HG02852 (cell line): ENCODE results near the gene FGFBP1.
"Not testable (repeated sequence)": the region's sequence is repeated elsewhere in the genome, so short reads cannot be mapped to it uniquely, and the experiment has no call there.

Experiments used
- ATAC-seq: cut with Tn5 transposase; IDR thresholded peaks from one replicate; pipeline ENCODE4 v1.9.1; 2021; ENCODE audit warnings: mild to moderate bottlenecking, moderate library complexity; ENCODE audit not compliant: unreplicated experiment

The FGFBP1 gene

DNA sequence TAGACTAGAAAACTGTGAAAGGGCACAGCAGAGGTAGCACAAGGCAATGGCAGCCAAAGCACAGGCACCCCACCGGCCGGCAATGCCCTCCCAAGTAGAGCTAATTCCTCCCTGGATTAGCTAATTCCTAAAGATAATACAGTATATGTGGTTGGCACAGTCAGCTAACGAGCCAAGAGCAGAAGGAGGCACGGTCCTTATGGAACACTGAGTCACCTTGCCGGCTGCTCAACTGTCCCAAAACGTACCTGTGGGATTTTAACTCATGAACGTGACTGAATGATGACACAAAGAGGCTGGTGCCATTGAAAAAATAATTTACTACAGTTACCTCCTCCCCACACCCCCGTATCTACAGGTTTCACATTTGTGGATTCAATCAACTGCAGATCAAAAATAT, 9.1 kb upstream of the FGFBP1 start:
- ATAC-seq, result no peak

DNA sequence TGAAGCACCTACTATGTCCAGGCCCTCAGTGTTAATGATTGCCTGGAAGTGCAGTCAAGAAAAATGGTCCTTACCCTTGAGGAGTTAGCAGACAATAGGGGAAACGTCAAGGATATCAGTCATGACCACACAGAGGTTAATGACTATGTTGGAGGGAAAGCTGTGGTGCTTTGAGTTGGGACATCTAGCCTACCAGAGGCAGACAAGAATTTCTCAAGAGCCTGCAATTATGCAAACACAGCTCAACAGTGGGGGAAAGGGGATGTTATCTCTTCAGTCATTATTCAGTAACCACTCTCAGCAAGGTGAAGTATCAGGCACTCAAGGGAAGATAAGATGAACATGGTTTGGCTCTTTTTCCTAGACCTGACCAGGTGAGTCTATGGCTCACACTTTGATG, 7.0 kb upstream of the FGFBP1 start:
- no peak for ATAC-seq

DNA sequence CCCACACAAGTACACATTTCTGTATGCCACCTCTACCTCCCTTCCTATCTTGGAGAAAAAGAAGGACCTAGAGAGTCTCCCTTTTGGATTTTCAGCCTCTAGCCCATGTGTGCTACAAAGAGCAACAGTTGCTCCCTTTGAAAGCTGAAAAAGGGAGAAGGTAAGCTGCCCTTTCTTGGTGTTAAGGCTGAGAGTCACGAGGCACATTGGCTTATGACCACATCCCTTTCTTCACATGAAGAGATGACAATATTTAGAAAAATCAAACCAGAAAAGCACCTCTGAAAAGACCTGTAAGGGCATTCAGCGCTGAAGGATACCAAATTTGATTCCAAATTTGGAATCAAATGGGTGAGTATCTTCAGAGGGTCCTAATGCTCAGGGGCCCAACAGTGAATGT, 6.4 kb upstream of the FGFBP1 start:
- no peak for ATAC-seq

DNA sequence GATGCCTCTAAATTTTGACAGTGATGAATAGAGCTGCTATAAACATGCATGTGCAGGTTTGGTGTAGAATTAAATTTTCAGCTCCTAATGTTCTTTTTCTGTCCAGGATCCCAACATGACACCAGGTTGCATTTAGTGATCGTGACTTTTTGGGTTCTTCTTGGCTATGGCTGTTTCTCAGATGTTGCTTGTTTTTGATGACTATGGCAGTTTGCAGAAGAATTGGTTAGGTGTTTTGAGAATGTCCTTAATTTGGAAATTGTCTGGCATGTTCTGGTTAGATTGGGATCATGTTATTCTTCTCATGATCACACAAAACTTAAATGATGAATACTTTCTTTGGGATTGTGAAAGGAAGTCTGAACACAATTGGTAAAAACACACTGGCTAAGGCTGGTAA, 3.7 kb upstream of the FGFBP1 start:
- ATAC-seq, result no peak

DNA sequence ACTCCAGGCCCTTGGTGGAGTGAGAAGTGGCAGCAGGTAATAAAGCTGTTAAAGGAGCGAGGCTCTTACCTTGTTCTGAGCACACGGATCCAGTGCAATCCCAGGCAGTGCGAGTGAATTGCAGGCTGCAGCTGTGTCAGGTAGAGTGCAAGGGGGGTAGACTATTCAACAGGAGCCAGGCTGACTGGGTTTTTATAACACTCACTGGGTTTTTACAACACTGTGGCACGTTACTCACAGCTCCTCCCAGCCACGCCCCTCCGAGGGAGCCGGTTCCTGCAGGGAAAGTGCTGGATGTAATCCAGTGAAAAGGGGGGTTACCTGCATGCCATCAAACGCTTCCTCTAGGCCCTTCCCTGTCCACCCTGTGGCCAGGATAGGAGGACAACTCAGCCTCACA, 358 bp downstream of the FGFBP1 start:
- ATAC-seq, result no peak

DNA sequence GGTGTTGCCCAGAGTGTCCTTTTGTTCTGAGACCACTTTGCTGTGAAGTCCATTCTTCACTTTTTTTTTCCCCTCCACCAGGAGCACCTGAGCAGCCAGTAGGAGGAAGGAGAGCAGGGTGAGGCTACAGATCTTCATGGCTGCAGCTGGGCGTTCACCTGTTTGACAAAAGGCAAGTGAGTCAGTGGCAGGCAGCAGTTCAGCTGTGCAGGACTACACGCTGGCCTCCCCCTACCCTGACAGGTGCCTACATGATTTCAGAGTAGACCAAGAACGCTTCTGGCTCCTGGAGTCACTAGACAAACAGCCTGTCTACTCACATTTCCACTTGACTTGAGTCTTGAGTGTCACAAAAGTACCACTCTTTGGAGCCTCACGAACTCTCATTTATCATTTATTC, 2.0 kb downstream of the FGFBP1 start:
- no peak for ATAC-seq

DNA sequence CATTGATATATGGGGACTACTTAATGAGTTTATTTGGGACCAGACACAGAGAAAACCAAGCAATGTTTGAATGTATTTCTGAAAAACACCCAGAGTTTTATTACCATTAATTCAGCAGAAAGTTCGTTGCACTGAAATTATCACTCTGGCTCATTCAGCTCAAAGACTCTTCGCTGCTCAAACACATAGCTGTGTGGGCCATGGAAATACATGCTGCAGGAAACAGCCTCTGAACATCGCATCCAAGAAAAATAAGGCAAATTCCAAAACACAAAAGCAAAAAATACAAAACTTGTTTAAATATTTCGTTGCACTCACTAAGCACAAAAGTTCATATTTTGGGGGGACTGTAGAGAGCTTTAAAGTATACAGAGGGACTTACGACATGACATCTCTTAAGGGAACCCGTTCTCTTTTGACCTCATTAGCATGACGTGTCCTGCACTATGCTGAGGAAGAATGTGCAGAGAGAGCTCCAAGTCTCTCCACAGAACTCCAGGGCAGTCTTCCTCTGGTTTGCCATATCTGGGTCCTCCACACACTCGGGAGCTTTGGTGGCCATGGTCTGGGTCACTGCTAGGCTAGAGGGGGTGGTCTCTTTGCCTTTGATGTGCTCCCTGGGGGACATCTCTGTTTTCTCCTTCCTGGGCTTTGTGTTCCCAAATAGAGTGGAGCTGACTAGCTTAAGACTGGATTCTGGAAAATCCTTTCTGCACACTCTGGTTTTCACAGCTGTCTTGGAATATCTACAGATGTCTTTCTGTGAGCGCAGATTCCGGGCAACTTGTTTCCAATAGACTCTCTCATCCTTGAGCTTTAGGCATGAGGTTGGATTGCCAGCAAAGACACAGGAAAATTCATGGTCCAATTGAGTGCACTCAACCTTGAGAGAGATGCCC, 2.8 kb downstream of the FGFBP1 start:
- no peak for ATAC-seq

DNA sequence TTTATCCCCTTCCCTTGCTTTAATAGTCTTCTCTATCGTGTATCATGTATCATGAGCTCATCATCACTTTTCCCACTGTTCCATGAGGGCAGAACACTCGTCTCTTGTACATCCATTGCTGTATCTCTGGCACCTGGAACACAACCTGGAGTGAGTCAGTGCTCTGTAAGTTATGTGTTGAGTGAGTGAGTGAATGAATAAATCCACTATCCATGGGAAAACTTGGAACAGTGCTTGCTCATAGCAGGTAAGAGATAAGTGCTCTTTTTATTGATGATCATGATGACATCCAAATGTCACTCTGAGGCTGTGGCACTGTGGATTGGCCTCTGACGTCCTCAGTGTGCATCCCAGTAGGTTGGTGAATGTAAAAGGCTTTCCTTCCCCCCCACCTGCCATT, 4.3 kb downstream of the FGFBP1 start:
- no peak for ATAC-seq

DNA sequence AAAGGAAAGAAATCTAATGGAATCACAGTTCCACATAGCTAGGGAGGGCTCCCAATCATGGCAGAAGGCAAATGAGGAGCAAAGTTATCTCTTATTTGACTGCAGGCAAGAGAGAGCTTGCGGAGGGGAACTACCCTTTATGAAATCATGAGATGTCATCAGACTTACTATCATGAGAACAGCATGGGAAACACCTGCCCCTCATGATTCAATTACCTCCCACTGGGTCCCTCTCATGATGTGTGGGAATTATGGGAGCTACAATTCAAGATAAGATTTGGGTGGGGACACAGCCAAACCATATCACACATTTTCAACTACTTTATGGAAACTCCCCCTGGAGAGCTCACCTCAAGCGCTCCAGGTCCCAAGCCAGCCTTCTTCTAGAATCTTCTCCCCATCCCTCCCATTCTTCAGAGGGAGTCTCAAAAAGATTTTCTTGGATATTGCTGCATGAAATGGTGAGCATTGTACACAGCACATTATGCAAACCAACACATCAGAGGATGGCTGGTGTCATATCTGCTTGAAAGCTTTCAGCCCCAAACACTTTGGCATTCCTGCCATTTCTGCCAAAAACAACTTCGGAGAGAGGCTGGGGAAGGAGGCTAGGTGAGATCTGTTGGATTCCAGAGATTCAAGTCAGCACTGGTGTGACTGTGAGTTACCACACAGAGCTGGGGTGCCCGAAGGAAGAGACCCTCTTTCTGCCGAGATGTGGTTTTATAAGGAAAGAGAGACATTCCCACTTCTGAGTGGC, 6.9 kb downstream of the FGFBP1 start:
- no peak for ATAC-seq

DNA sequence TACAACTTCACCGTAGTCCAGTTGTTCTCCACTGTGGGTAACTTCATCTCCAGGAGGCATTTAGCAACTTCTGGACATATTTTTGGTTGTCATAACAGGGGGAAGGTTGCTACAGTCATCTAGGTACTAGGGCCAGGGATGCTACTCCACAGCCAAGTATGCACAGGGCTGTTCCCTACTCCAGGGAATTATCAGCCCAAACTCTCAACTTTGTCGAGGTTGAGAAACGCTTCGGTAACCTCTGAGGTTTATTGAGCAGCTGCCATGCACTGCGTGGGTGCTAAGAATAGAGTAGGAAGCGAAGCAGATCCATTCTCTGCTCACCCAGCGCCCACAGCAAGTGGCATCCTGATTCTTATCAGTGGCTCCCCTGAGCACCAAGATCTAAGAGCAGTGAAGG, 8.2 kb downstream of the FGFBP1 start:
- no peak for ATAC-seq

DNA sequence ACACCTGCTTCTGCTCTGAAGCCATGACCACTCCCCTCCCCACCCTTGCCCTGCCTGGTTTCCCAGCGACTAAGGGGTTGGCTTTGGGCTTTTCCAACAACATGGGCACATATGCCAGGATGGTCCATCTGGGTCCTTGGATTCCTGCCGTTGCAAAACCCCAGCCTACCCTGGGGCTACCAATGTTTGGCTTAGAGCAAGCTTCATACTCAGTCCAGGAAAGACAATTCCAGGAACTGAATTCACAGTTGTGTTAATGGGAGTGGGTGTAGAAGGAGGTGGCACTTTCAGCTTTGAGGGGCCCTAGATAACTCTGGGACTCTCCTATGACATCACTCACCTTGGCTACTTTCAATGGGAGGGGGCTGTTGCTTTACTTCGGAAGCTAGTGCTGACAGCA, 9.0 kb downstream of the FGFBP1 start:
- ATAC-seq, result no peak

DNA sequence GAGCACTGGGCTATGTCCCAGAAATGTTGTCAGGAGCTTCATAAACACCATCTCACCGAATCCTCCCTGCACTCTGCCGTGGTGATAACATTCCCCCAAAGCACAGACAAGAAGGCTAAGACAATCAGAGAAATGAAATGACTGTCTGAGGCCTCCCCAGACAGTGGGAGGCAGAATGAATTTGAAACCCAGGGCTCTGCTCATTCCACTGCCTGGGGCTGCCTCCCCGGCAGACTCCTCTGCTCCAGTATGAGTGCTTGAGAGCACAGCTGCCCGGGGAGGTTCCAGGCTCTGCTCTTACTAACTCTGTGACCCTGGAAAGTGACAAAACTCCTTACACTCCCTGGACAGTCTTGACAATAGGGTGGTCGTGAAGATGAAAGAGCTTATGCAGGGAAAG, 9.7 kb downstream of the FGFBP1 start:
- ATAC-seq, result no peak

DNA sequence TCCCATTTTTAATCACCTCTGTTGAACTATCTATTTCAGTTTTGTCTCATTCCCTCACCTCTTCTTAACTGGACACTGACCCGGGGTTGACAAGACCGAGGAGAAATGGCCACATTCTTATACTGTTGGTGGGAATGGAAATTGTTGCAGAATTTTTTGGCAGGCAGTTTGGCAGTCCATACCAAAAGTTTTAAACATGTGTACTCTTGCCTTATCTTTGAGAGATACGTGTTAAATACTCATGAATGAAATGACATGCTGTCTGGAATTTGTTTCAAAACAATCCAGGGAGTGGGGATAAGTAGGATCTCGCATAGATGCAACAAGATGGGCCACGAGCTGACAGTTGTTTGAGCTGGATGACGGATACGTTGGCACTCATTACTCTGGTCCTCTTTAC, 12.1 kb downstream of the FGFBP1 start:
- ATAC-seq, result no peak

DNA sequence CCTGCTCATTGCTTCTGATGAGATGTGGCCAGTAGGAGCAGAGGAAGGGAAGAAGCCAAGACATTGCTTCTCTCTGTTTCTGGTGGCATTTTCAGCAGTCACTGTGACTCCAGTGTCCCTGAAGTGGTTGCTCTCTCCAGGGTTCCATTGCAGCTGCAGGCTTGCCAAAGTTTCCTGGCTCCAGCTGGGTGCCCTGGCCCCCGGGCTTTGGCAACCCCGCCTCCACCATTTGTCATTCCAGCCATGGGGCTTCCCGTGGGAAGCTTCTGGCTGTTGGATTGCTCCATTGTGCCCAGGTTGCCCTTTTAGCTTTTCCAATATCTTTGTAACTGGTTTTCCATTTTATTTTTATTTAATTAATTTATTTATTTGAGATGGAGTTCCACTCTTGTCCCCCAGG, 12.7 kb downstream of the FGFBP1 start:
- no peak for ATAC-seq

DNA sequence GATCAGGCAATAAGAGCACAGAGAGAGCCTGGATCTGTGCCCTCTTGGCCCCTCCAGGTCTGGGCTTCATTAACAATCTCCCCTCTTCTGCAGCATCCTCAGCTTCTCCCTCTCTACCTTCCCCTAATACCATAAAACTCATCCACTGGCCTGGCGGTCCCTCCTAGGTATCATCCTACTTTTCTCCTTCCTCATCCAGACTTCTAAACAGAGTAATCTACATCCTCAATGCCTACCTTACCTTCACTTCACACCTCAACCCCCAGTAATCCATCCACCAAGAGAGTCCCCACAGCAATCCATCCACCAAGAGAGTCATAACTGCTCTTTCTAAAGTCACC, 17.0 kb downstream of the FGFBP1 start:
- ATAC-seq, result no peak

DNA sequence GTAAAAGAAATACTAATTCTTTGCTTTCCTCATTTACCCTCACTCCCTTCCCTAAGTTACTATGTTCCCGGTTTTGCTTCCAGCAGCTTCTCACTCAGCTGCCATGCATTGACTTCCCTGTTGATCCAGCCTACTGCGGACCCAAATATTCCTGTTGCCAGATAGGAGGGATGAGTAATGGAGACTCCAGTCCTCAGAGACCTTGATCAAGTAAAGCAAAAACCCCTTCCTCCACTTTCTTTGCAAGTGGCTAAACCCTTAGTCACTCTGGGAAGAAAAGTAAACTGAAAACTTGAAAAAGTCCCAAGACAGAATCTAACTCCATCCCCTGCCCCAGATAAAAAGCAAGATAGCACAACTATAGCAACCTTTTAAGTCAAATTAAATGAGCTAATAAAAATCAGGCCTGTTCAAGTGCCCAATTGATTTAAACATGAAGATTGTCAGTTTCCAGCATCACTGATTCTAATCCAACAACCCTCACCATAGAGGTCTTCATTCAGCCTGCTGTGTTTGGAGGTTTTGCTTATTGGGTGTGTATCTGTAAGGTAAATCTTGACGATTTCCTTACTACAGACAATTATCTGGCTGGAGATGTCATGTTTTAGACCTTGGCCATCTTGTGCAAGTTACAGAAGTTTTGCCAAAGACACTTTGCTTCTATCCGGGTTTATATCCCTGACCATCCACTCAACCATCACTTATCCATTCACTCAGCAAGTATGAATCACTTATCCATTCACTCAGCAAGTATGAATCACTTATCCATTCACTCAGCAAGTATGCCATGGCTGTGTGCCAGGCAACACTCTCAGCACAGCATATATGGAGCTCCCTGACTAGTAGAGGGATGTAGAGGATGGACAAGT, 17.6 kb downstream of the FGFBP1 start:
- no peak for ATAC-seq

DNA sequence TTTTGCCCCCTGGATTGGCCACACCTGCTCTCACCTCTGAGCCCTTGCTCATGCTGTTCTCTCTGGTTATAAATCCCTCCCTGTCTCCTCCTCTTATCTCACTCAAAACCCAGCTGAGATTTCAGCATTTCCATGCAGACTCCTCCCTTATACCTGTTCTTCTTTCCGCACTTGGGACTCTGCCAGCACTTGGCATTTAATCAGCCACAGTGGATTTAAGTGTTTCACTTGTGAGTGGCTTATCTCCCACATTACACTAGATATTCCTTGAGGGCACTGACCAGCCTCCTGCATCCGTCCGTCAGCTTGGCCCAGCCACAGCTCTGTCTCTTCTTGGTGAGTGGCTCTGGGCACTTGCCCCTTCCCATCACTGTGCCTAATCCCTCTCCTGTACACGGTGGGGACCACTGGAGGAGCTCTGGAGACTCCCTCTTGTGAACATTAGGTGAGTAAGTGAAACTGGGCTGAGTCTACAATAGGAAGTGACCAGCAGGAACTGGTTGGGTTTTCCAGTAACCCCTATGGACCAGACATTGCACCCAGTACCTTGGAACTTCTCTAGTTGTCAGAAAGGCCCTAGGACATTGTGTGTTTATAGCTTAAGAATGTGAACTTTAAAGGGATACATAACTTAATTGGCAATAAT, 19.9 kb downstream of the FGFBP1 start:
- no peak for ATAC-seq

DNA sequence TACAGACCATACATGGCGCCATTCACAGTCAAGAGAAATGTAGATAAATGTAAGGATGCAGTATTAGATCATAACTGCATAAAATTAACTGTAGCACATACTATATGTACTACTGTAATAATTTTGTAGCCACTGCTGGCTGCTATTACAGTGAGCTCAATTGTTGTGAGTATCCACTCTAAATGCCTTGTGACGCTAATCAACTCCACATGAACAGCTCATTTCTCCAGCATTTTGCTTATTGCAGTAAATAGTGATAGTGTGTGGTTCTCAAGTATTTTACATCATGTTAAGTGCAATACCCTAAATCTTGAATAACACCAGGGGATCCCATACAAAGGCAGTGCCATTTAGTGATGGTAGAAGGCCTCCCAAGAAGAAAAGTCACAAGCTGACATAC, 21.2 kb downstream of the FGFBP1 start:
- ATAC-seq, result no peak

DNA sequence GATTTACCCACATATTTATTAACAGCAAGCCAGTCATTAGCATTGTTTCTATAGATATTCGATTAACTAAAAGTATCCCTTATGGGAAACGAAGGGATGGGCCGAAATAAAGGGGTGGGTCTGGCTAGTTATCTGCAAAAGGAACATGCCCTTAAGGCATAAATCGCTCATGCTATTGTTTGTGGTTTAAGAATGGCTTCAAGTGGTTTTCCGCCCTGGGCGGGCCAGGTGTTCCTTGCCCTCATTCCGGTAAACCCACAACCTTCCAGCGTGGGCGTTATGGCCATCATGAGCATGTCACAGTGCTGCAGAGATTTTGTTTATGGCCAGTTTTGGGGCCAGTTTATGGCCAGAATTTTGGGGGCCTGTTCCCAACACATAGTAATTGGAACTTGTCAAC, 22.2 kb downstream of the FGFBP1 start:
- not testable (repeated sequence) for ATAC-seq

DNA sequence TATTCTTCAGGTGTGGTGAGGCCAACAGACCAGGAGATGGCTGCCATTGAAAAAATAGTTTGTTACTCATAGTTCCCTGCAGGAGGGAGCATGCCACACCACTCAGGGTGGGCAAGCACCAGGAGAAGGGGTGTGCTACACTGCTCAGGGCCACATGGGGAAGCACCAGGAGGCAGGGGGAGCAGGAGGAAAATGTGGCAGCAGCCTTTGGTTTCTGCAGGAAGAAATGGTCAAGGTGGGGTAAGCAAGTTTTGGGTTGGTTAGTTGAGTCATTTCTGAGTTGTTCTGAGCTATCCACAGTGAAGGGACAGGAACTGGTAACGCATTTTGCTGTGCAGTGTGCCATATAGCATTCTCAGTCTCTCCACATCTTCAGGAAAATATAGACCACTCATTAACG, 23.8 kb downstream of the FGFBP1 start:
- no peak for ATAC-seq

DNA sequence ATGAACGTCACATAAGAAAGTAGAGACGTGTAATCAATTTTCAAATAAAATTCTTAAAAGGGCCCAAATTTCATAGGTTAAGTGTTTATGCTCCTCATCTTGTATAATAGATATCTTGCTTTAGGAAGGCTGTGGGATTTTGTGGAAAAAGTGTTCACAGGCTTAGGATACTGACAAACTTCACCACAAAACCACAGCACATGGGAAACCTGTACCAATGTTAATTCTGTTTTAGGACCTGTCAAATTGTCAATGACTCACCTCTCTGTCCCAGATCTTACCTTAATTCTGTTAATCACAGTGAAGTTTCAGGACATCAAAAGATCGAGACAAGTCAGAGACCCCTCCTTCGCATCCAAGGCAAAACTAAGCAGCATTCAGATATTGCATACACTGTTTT, 24.2 kb downstream of the FGFBP1 start:
- ATAC-seq, result no peak
